GM19238 (cell line): ENCODE measurements around the gene PMVK.

Source experiments
- DNase-seq: peaks from one replicate; pipeline ENCODE4 v3.0.0; 2011; ENCODE audit warnings: low spot score; ENCODE audit not compliant: insufficient read length

Gene PMVK

GRCh38 chr1:154951901-154952657 lies 15.6 kb upstream of the PMVK start:
- DNase-seq = no peak

DNA sequence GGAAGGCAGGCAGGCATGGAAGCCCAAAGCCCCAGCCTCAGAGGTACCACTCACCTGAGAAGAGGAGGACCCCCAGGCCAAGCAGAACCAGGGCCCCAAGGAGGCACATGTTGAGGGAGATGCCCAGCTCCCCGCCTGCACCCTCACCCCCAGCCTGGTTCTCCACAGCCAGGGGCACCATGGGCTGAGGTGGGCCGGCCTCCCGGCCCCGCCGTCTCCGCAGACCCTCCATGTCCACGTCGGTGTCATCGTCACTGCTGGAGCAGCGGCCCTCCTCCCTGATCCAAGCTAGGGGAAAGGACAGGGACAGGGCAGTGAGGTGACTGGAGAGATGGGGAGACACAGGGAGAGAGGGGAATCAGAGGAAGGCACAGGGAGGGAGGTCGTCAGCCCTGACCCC lies 11.6 kb upstream of the PMVK start:
- DNase-seq = no peak

DNA sequence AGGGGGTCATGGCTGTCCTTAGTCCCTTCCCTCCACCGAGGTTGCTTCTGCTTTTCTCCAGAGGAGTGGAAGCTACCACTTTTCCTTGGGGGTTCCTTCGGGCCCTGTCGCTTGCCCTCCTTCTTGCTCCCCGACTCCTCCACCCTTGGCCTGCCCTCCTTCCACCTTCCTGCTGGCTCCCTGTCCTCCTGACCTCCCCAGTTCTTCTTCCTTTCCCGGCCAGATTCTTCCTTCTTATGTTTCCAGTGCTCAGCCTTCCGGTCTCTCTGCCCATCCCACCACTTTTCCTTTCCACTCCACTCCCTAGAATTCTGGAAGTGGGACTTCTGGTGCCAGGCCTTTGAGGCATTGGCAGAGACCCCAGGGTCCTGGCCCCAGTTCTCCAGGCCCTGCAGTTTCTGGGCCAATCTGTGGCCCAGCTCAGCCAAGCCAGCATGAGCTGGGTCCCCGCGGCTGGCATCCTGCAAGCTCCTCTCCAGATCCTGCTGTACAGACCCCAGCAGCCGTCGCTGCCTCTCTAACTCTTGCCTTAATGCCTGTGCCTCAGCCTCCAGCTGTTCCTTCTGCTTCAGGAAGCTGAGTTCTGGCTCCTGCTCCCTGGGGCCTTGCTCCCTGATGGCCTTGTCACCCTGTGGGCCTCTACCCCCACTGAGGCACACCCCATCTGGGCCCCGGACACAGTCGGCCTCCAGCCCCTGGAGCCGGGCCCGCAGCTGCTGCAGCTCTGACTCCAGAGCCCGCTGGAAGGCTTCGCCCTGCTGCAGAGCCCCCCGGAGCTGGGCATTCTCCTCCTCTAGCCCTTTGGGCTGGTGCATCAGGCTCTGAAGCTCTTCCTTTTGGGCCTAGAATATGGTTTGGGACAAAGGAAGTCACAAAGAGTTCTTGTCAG lies 9.7 kb upstream of the PMVK start:
- DNase-seq = no peak

DNA sequence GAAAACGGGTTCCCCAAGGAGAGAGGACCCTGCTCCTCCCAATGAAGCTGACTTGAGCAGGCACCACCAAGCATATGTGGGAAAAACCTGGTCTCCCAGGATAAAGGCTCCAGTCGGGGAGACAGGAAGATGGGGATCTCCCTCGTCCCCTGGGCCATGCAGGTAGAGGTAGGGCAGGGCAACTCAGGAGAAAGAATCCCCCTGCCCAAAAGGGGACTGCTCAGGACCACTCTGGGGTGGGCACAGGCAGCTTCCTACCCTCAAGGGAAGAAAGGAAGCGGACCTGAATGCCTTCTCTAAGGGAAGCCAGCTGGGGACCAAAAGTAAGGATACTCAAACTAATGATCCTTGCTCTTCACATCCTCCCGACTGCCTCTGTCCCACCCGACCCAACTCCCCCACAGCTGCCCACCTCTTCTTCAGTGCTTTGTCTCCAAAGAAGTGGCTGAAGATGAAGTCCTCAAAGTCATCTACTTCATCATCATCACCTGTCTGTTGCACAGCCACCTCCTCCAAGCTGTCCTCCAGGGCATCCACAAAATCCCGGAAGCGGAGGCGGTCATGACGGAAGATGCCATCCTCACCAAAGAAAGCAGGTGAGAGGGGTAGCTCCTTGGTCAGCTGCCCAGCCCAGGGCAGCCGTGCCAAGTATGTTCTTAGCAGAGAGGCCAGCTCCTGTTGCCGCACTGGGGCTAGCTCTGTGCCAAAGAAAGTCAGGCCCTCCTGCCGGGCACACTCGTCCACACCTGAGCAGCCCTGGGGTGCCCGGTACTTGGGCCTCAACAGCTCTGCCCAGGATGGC lies 8.8 kb upstream of the PMVK start:
- no peak for DNase-seq

- no peak for DNase-seq
Measured at GRCh38 chr1:154944401-154945159, 8.1 kb upstream of the PMVK start.

DNA sequence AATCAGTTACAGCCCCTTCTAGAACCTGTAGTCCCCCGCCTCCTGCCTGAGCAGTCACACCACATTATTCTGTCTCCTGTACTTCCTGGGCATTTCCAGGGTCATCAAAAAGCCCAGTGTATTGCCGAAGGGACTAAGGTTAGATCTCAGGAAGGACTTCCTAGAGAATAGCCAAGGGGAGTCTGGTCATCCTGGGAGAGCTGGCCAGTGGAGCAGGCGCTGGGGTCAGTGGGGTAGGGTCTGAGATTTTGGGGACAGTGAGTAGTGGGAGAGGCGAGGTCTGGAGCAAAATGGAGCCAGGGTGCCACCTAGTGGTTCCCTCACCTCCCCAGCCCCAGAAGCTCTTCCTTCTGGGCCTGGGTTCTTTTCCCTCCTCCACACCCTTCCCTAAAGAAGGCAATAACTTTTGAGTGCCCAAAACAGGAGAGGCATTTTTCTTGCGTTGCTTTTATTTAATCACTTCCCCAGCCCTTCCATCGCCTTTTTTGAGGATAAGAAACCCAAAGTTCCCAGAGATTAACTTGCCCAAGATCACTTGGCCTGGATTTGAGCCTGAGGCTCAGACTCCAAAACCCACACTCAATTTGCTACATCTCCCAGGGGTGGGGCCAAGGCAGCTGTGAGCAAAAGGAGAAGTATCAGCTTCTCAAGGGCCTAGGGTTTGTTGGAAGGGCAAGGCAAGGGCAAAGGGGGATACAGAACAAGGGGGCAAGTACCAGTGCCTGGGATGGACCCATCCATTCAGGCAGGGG lies 7.3 kb upstream of the PMVK start:
- peak; percentile 56 for DNase-seq

- DNase-seq = no peak
Measured at GRCh38 chr1:154941333-154942013, 5.0 kb upstream of the PMVK start.

GRCh38 chr1:154940651-154941194 lies 4.2 kb upstream of the PMVK start:
- DNase-seq = no peak

DNA sequence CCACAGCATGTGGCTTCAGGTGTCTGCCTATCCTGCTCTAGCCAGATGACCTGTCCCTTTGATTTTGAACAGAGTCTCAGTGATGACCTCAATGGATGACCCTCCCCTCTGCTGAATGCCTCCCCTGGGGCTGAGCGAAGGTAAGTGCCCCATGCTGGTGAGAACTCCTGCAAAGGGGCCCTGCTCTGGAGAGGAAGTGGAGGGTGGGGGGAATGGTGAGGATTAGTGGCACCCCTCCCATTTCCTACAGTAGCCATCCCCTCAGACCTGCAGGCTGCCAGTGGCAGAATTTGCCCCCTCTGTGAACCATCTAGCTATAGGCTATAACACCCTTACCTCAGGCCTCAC lies 3.7 kb upstream of the PMVK start:
- no peak for DNase-seq

DNA sequence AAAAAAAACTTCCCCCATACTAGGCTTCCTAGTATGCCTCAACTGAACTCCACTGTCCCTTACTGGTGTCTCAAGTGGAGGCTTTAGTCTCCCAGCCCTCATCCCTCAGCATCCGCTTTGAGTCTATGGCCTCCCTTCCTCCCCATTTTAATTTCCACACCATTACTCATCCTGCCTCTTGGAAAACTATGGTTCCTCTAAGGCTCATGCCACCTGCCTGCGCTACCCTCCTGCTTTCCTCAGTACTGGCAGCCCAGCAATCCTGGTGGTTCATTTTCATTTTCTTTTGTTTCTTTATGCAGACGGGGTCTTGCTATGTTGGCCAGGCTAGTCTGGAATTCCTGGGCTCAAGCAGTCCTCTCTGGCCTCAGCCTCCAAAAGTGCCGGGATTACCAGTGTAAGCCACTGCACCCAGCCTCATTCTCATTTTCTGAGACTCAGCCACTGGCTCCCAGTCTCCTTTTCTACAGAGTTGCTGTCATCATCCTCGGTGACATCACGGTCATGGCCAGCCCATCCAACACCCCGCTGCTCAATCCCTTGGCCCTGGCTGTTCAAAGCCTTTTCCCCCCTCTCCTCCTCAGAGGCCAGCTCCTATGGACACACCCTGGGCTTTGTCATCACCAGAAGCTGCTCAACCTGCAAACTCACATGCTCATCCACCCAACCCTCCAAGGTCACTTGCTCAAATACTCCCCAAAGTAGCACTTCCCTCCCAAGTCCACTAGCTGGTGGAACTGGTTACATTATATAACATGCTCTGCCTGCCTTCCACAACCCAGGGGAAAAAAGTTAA lies 2.3 kb upstream of the PMVK start:
- DNase-seq = no peak

- no peak for DNase-seq
Measured at GRCh38 chr1:154937988-154938386, 1.5 kb upstream of the PMVK start.

- DNase-seq = peak; percentile 77
Measured at GRCh38 chr1:154937085-154937987, 817 bp upstream of the PMVK start.

DNA sequence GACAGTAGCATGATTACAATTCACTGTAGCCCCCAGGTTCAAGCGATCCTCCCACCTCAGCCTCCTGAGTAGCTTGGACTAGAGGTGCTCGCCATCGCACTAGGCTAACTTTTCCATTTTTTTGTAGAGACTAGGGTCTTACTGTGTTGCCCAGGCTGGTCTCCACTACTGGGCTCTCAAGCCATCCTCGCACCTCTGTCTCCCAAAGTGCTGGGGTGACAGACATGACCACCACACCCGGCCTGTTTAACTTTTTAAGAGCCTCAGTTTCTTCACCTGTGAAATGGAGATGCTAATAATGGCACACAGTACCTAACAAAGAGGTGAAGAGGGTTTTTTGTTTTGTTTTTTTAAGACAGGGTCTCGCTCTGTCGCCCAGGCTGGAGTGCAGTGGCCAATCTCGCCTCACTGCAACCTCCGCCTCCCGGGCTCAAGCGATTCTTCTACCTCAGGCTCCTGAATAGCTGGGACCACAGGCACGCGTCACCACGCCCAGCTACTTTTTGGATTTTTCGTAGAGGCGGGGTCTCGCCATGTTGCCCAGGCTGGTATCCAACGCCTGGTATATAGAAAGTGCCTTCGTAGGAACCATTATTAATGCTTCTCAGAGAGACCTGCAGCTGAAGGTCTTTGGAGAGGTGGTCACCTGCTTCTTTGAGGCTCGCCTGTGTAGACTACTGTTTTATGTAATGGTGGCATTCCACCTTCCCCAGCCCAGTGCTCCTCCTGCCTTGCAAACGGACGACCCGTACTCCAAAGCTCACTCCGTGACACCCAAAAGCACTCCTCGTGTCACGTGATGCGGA lies 567 bp downstream of the PMVK start:
- DNase-seq = no peak

DNA sequence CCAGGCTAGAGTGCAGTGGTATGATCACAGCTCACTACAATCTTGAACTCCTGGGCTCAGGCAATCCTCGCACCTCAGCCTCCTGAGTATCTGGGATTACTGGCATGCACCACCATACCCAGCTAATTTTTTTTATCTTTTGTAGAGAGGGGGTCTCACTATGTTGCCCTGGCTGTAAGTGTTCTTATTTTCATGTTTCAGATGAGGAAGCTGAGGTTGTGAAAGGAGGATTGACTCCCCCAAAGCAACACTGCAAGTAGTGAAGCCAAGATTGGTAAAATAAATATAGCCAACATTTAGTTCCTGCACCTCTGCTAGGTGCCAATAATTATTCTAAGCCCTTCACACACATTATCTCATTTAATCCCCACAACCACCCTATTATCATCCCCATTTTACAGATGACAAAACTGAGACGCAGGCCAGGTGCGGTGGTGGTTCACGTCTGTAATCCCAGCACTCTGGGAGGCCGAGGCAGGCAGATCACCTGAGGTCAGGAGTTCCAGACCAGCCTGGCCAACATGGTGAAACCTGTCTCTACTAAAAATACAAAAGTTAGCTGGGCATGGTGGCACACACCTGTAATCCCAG lies 2.1 kb downstream of the PMVK start:
- DNase-seq = no peak

GRCh38 chr1:154931940-154932487 lies 4.5 kb downstream of the PMVK start:
- DNase-seq = no peak

GRCh38 chr1:154926201-154926600 lies 10.3 kb downstream of the PMVK start:
- DNase-seq = no peak
